Subcutaneous abdominal adipose tissue (tissue), 5 donors: ENCODE data around the gene STK39.

ENCODE experiments used
- H3K27ac ChIP-seq: one replicate; pipeline ENCODE4 v1.7.0; 2013; ENCODE audit warnings: low read depth, mild to moderate bottlenecking, inconsistent platforms, low read length, moderate library complexity
- H3K27me3 ChIP-seq, 5 donors: one replicate each; pipeline ENCODE4 v1.7.0; 2013; ENCODE audit warnings: low read length in 5 of 5, inconsistent platforms in 1 of 5; ENCODE audit not compliant: control insufficient read depth in 5 of 5, insufficient read depth in 4 of 5
- H3K36me3 ChIP-seq, 5 donors: one replicate each; pipeline ENCODE4 v1.7.0; 2013; ENCODE audit warnings: low read length in 5 of 5; ENCODE audit not compliant: control insufficient read depth in 5 of 5, insufficient read depth in 5 of 5
- H3K4me1 ChIP-seq, 5 donors: one replicate each; pipeline ENCODE4 v1.7.0; 2013; ENCODE audit warnings: low read length in 5 of 5, mild to moderate bottlenecking in 3 of 5, moderate library complexity in 1 of 5; ENCODE audit not compliant: control insufficient read depth in 5 of 5, insufficient read depth in 5 of 5
- H3K4me3 ChIP-seq, 5 donors: one replicate each; pipeline ENCODE4 v1.7.0; 2013; ENCODE audit warnings: low read length in 5 of 5, low read depth in 1 of 5
- H3K9ac ChIP-seq, 5 donors: one replicate each; pipeline ENCODE4 v1.7.0; 2013; ENCODE audit warnings: low read length in 5 of 5, mild to moderate bottlenecking in 4 of 5, moderate library complexity in 3 of 5
- H3K9me3 ChIP-seq, 5 donors: one replicate each; pipeline ENCODE4 v1.7.0; 2013; ENCODE audit warnings: low read length in 5 of 5; ENCODE audit not compliant: control insufficient read depth in 5 of 5
- donor health status: healthy.
- donor health status: healthy.
- donor health status: healthy.
- donor health status: healthy.
- donor health status: healthy.

The STK39 gene

DNA sequence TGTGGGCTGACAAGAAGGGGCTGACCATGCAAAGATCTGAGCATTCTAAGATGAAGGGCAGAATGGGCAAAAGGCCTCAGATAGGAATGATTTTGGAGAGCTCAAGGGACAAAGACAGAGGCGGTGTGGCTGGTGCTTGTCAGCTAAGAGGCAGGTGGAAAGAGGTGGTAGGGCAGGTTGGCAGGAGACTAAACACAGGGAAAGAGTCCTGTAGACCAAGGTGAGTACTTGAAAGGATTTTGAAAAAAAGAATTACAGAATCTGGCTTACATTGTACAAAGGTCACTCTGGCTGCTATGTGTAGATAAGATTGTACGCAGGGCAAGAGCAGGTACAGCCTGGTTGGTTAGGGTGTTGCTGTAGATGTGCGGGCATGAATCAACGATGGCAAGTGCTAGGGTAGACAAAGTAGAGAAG, 50.6 kb downstream of the STK39 start:
- H3K4me3 ChIP-seq, result no peak overlapping the region
- peaks cover 3 to 23% (median 9%) of the 10 kb centered on the region in 5 donors for H3K4me1 ChIP-seq
- H3K27ac ChIP-seq, result no peak overlapping the region

DNA sequence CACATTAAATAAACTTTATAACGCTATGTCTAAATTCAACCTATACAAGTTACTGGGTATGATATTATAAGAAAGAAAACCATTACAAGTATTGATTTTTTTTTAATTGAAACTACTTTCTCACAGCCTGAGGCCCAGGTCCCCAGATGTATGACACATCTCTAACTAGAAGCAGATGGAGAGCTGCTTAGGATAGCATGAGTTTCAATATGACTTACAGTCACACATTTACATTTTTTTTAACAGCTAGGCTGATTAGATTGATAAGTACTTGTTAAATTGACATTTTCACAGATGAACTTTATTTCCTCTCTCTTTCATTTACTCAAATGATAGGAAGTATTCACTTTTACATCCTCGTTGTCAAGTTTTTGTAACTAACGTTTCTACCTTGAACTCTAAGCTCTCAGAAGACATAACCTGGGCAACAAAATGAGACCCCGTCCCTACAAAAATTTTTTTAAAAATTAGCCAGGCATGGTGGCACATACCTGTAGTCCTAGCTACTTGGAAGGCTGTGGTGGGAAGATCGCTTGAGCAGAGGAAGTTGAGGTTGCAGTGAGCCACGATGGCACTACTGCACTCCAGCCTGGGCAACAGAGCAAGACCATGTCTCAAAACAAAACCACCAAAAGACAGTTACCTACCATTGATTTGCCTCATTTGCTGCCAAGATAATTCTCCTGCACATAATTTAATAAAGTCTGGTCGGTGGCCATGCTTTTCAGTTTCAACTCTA, 52.4 kb downstream of the STK39 start:
- Histone ChIP-seq H3K9ac (no peak overlapping the region), H3K27me3 (no peaks in the 10 kb centered on the region), H3K4me3 (no peak overlapping the region), H3K36me3 (no peaks in the 10 kb centered on the region), H3K9me3 (no peaks in the 10 kb centered on the region), H3K27ac (no peak overlapping the region), H3K4me1 (peaks cover 3 to 23% (median 9%) of the 10 kb centered on the region in 5 donors)

More for the DNA sequence above, 50.6 kb downstream of the STK39 start:
- no peaks in the 10 kb centered on the region for H3K27me3 ChIP-seq
- H3K9me3 ChIP-seq, result no peaks in the 10 kb centered on the region
- no peak overlapping the region for H3K9ac ChIP-seq
- H3K36me3 ChIP-seq, result no peaks in the 10 kb centered on the region

DNA sequence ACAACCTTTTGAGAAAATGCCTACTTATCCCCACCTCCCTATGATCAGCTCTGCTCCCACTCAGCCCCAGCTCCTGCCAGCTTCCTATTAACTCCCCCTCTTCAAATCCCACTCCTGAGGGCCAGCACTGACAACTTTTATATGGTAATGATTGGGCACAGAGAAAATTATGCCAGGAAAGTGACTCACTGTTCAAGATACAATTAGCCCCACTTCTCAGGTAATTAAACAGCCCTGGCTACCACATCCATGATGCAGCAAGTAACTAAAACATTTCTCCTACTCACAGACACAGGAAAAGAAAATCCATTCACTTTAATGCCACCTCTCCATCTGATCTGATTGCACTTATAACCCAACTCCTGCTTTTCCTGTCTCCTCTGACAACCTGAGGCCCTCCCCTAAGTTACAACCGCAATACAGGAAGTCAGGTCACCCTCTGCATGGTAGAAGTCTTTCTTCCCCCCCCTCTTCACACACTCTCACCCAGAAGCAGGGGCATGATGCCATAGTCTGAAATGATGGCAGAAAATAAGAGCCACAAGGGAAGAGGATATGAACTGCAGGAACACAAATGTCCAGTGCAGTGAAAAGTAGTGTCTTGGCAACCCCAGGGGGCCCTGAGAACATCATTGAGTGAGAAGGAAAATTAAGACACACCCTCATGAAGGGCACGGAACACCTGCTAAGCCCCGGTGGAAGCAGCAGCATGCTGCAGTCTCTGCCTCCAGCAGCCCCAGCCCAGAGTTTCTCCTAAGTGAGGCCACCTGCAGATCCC, 54.4 kb downstream of the STK39 start:
- Histone ChIP-seq H3K4me1 (peaks cover 3 to 14% (median 6%) of the 10 kb centered on the region in 5 donors), H3K4me3 (no peak overlapping the region), H3K27ac (no peak overlapping the region), H3K36me3 (no peaks in the 10 kb centered on the region), H3K9me3 (no peaks in the 10 kb centered on the region), H3K9ac (no peak overlapping the region), H3K27me3 (no peaks in the 10 kb centered on the region)

DNA sequence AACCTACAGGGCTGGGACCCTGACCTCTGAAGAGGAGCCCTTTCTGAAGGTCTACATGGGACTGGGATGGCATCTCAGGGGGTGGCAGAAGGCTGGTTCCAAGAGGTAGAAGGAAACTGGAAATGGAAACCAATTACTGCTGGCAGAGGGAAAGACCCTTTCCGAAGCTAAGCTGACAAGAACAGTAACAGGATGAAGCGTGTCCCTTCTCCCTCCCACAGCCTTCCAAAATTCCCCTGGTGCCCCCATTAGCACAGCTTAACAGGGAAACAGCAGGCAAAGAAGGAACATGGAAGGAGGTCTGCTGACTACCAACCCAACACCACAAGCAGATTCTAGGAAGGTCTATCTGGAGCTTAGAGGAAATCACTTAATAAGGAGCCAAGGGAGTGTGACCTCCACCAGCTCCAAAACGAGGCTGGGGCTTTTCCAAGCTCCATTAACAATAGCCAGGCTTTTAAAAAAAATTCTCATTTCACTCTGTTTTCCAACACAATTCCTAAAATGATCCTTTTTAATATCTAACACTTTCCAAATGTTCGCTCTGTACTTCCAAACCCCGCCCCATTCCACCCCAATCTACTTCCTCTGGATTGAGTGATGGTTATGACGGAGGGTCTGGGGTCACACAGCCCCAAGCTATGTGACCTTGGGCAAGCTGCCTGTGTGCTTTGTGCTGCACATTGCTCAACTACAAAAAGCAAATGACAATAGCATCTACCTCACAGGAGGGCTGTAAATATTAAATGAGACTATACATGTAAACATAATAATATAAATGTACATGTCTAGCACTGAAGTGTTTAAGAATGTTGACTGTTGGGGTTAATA, 55.2 kb downstream of the STK39 start:
- H3K27ac ChIP-seq, result no peak overlapping the region
- peaks cover 3 to 14% (median 6%) of the 10 kb centered on the region in 5 donors for H3K4me1 ChIP-seq
- H3K4me3 ChIP-seq, result no peak overlapping the region
- no peaks in the 10 kb centered on the region for H3K36me3 ChIP-seq
- no peaks in the 10 kb centered on the region for H3K27me3 ChIP-seq
- no peaks in the 10 kb centered on the region for H3K9me3 ChIP-seq
- H3K9ac ChIP-seq, result no peak overlapping the region

DNA sequence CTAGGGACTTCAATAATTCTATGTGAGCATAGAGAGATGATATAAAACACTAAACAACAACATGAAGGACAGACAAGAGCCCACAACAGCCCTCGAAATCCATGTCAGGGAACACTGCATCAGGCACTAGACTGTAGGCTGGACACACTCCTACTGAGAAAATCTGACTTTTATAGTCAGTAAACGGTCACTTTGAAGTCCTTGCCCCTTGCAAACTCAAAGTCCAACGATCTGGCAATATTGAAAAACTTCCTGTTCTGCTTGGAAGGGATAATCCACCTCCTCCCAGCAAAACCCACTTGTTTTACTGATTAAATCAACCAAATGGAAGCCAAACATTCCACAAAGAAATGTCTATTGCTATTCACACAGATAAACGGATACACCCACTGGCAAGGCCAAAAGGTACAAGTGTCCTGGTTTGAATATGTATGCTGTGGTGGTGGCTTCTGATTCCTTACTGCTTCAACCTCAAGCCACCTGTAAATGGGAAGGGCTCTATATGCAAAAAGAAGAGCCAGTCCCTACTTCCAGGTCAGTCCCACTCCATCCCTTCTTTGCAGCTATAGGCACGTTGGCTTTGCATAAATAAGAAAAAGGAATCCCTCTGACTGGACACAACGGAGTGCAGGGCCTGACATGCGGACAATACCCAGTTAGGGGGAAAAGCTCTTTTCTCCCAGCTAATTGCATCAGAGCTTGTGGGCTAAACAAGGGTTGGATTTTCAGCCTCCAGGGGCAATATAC, 56.6 kb downstream of the STK39 start:
- no peak overlapping the region for H3K4me3 ChIP-seq
- no peak overlapping the region for H3K27ac ChIP-seq
- no peaks in the 10 kb centered on the region for H3K9me3 ChIP-seq
- H3K4me1 ChIP-seq, result peaks cover 3 to 18% (median 6%) of the 10 kb centered on the region in 5 donors
- H3K36me3 ChIP-seq, result no peaks in the 10 kb centered on the region
- no peak overlapping the region for H3K9ac ChIP-seq
- no peaks in the 10 kb centered on the region for H3K27me3 ChIP-seq

DNA sequence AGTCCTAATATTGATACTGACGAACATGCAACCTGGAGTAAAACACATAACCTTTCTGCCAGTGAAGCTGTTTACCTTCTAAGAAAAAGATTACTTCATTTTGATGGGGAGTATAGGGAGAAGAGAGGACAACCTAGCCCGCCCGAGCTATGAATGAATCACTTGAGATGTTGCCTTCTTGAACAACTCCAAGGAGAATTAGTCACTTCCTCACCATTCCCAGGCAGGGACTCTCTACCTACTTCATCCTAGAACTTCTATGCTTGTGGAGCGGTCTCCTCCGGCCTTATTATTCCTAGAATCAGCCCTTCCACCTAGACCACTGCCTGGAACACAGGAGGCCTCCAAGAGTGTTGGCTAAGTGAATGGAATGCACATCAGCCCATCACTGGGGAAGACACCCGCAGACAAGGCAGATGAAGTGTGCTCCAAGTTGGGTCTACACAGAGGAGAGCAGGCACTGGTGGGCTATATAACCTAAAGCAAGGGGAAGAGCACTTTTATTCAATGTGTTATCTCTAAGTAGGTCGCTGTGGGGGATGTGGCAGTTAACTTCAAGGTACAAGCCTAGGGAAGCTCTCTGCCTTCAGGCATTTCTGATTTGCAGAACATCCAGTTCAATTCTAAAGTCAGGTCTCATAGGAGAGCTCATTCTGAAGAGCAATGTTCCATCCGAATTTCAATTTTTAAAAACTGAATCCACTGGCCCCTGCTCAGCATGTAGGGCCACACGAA, 57.4 kb downstream of the STK39 start:
- H3K9ac ChIP-seq, result no peak overlapping the region
- H3K4me3 ChIP-seq, result no peak overlapping the region
- peaks cover 3 to 18% (median 9%) of the 10 kb centered on the region in 5 donors for H3K4me1 ChIP-seq
- no peaks in the 10 kb centered on the region for H3K36me3 ChIP-seq
- no peaks in the 10 kb centered on the region for H3K9me3 ChIP-seq
- no peaks in the 10 kb centered on the region for H3K27me3 ChIP-seq
- no peak overlapping the region for H3K27ac ChIP-seq

DNA sequence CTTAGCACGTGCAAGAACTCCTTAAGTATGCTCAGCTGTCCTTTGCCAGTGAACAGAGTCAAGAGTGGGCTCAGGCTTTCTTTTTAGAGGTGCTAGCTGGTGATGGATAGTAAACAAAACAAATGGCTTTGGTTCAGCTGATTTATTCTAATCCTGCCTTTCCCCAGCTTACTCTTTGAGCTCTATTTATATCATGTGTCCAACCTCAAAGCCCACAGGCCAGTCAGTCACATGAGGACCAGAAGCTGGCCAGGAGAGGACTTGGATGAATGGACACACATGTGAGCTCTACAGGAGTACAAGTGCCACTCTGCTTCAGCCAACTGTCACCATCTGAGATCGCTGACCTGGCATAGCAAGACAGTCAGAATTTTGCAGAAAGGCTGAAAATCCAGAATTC, 59.4 kb downstream of the STK39 start:
- no peak overlapping the region for H3K9ac ChIP-seq
- H3K4me3 ChIP-seq, result no peak overlapping the region
- peaks cover under 1 to 12% (median 6%) of the 10 kb centered on the region in 5 donors for H3K4me1 ChIP-seq

DNA sequence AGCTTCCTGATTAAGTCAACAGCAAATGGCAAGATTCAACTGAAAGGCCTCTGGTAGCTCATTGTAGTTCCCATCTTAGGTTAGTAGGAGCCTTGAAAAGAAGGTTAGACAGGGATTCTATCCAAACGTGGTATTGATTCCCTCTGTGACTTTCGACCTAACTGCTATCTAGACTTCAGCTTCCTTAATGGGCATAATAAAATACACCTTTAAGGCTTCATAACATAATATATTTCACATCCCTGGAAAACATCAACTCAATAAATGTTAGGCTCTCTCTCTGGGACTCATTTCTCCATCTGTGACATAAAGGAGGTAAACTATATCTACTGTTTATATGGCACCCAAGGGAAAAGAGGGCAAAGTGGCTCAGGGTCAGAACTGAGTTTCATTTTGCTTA, 60.9 kb downstream of the STK39 start:
- H3K9ac ChIP-seq, result no peak overlapping the region
- peaks cover 0 to 5% (median 0%) of the 10 kb centered on the region in 5 donors for H3K4me1 ChIP-seq
- H3K4me3 ChIP-seq, result no peak overlapping the region
- peaks cover 0 to 1% (median 0%) of the 10 kb centered on the region in 5 donors for H3K36me3 ChIP-seq
- no peaks in the 10 kb centered on the region for H3K9me3 ChIP-seq
- no peak overlapping the region for H3K27ac ChIP-seq
- no peaks in the 10 kb centered on the region for H3K27me3 ChIP-seq

More for the DNA sequence above, 59.4 kb downstream of the STK39 start:
- H3K9me3 ChIP-seq, result no peaks in the 10 kb centered on the region
- no peaks in the 10 kb centered on the region for H3K36me3 ChIP-seq
- no peak overlapping the region for H3K27ac ChIP-seq
- no peaks in the 10 kb centered on the region for H3K27me3 ChIP-seq
